H1 (cell line): ENCODE measurements around the gene ARHGAP6. TPM values are rescaled to one million over a fixed set of nuclear protein-coding genes. Genes with fewer than 3 reads are reported as not detected.

ENCODE experiments used
- CTCF ChIA-PET: fragments of 300-600 bp; sonication (Branson Sonifier 250); formaldehyde crosslinking; loops from one replicate; lab custom pipeline; 2021; ENCODE audit not compliant: partially characterized antibody; lab: Charles Lee
- POLR2A ChIA-PET: fragments of 300-600 bp; sonication (Branson Sonifier 250); formaldehyde crosslinking; loops from one replicate; lab custom pipeline; 2021; ENCODE audit warnings: inconsistent platforms; ENCODE audit not compliant: partially characterized antibody; lab: Charles Lee
- DNase-seq, 2 experiments: peaks; one replicate each; pipeline versions ENCODE4 v3.0.0 to v3.0.0-alpha.2; 2010 to 2022; ENCODE audit warnings: low spot score in 2 of 2, low read depth in 1 of 2, mixed read lengths in 1 of 2
- FAIRE-seq: peaks from 2 replicates; lab custom pipeline; 2011; peaks lifted over from hg19 to GRCh38; lab: Jason Lieb, UNC
- H2AFZ ChIP-seq: 2 replicates; pipeline ENCODE4 v1.8.1; 2012; ENCODE audit warnings: low read length, inconsistent platforms
- H2AK5ac ChIP-seq: 2 replicates; pipeline ENCODE4 v1.6.1; 2013; ENCODE audit warnings: low read depth, low read length
- H2BK120ac ChIP-seq: replicated peaks from 2 replicates; pipeline ENCODE3; 2013; ENCODE audit warnings: low read depth, low read length, inconsistent platforms
- H2BK12ac ChIP-seq: 2 replicates; pipeline ENCODE4 v1.6.1; 2013; ENCODE audit warnings: low read depth, low read length
- H2BK15ac ChIP-seq: 2 replicates; pipeline ENCODE4 v1.6.1; 2013; ENCODE audit warnings: low read length
- H2BK20ac ChIP-seq: 2 replicates; pipeline ENCODE4 v1.6.1; 2013; ENCODE audit warnings: low read length
- H2BK5ac ChIP-seq: 2 replicates; pipeline ENCODE4 v1.6.1; 2013; ENCODE audit warnings: low read depth, low read length
- H3K14ac ChIP-seq: 2 replicates; pipeline ENCODE4 v1.6.1; 2013; ENCODE audit warnings: inconsistent platforms; ENCODE audit not compliant: insufficient read length
- H3K18ac ChIP-seq: 2 replicates; pipeline ENCODE4 v1.6.1; 2013; ENCODE audit warnings: low read length; ENCODE audit errors: extremely low read depth
- H3K23ac ChIP-seq: 2 replicates; pipeline ENCODE4 v1.6.1; 2013; ENCODE audit warnings: inconsistent platforms; ENCODE audit not compliant: insufficient read length
- H3K23me2 ChIP-seq: 2 replicates; pipeline ENCODE4 v1.6.1; 2013; ENCODE audit warnings: low read depth, low read length
- H3K27ac ChIP-seq: 2 replicates; pipeline ENCODE4 v1.6.1; 2011; ENCODE audit warnings: low read depth, low read length, inconsistent platforms
- H3K27me3 ChIP-seq, 4 experiments: replicated peaks in 1 of 4; 1 replicate in 1 of 4; 2 replicates in 3 of 4; pipeline versions ENCODE4 v1.6.1 to v1.8.1; 2011 to 2013; ENCODE audit warnings: low read length in 3 of 4, mild to moderate bottlenecking in 3 of 4, inconsistent platforms in 2 of 4, mixed read lengths in 2 of 4, moderate library complexity in 1 of 4; ENCODE audit not compliant: control insufficient read depth in 3 of 4, insufficient read depth in 3 of 4; ENCODE audit errors: extremely low read depth in 1 of 4
- H3K36me3 ChIP-seq, 4 experiments: 2 replicates each; pipeline versions ENCODE4 v1.6.1 to v1.8.1; 2011 to 2013; ENCODE audit warnings: mild to moderate bottlenecking in 4 of 4, low read length in 3 of 4, moderate library complexity in 2 of 4, control low read depth in 1 of 4, inconsistent platforms in 1 of 4; ENCODE audit not compliant: insufficient read depth in 4 of 4, control insufficient read depth in 2 of 4
- H3K4ac ChIP-seq: replicated peaks from 2 replicates; pipeline ENCODE3; 2013; ENCODE audit warnings: low read length, low read depth, mixed read lengths, inconsistent platforms; ENCODE audit not compliant: insufficient read length
- H3K4me1 ChIP-seq, 4 experiments: replicated peaks in 1 of 4; 1 replicate in 1 of 4; 2 replicates in 3 of 4; pipeline versions ENCODE4 v1.6.1 to v1.8.1; 2011 to 2013; ENCODE audit warnings: low read length in 3 of 4, inconsistent platforms in 2 of 4, mixed read lengths in 1 of 4; ENCODE audit not compliant: insufficient read depth in 4 of 4, control insufficient read depth in 3 of 4
- H3K4me2 ChIP-seq, 2 experiments: 2 replicates each; pipeline versions ENCODE4 v1.6.1 to v1.8.1; 2011 to 2013; ENCODE audit warnings: low read depth in 2 of 2, low read length in 2 of 2, control low read depth in 1 of 2, inconsistent platforms in 1 of 2, mild to moderate bottlenecking in 1 of 2; ENCODE audit not compliant: insufficient read depth in 1 of 2
- H3K4me3 ChIP-seq, 4 experiments: fragments of 200-600, 300-600 bp in 1 of 4; sonication (generic), shearing (Covaris generic), sonication (Bioruptor Twin) in 1 of 4; 2 replicates each; pipeline versions ENCODE4 v1.5.1 to v1.8.1; 2011 to 2016; ENCODE audit warnings: low read length in 4 of 4, low read depth in 3 of 4, control low read depth in 2 of 4, inconsistent platforms in 2 of 4, mild to moderate bottlenecking in 2 of 4, mixed read lengths in 1 of 4, moderate library complexity in 1 of 4; ENCODE audit not compliant: insufficient read depth in 2 of 4; ENCODE audit errors: extremely low read depth in 1 of 4
- H3K56ac ChIP-seq: replicated peaks from 2 replicates; pipeline ENCODE3; 2013; ENCODE audit warnings: low read depth, mild to moderate bottlenecking, mixed read lengths, low read length, inconsistent platforms; ENCODE audit not compliant: insufficient read length
- H3K79me1 ChIP-seq: 2 replicates; pipeline ENCODE4 v1.6.1; 2013; ENCODE audit warnings: low read depth, low read length, control low read depth
- H3K79me2 ChIP-seq, 2 experiments: 2 replicates each; pipeline versions ENCODE4 v1.6.1 to v1.8.1; 2012 to 2013; ENCODE audit warnings: low read length in 2 of 2, mild to moderate bottlenecking in 2 of 2, inconsistent platforms in 1 of 2; ENCODE audit not compliant: insufficient read depth in 2 of 2, control insufficient read depth in 1 of 2
- H3K9ac ChIP-seq, 4 experiments: replicated peaks in 1 of 4; 1 replicate in 1 of 4; 2 replicates in 3 of 4; pipeline versions ENCODE4 v1.6.1 to v1.8.1; 2011 to 2013; ENCODE audit warnings: low read depth in 3 of 4, low read length in 3 of 4, control low read depth in 2 of 4, mild to moderate bottlenecking in 2 of 4, moderate library complexity in 2 of 4, inconsistent platforms in 1 of 4; ENCODE audit errors: extremely low read depth in 1 of 4
- H3K9me3 ChIP-seq, 2 experiments: 2 replicates each; pipeline versions ENCODE4 v1.6.1 to v1.8.1; 2012 to 2013; ENCODE audit warnings: mild to moderate bottlenecking in 2 of 2, moderate library complexity in 2 of 2, control low read depth in 1 of 2, inconsistent platforms in 1 of 2, low read depth in 1 of 2, low read length in 1 of 2, mixed read lengths in 1 of 2; ENCODE audit not compliant: insufficient read depth in 2 of 2
- H4K20me1 ChIP-seq, 2 experiments: replicated peaks in 1 of 2; 2 replicates each; pipeline versions ENCODE3 to v1.8.1; 2011 to 2013; ENCODE audit warnings: inconsistent platforms in 2 of 2, low read length in 2 of 2, mild to moderate bottlenecking in 1 of 2; ENCODE audit not compliant: insufficient read depth in 2 of 2, control insufficient read depth in 1 of 2
- H4K5ac ChIP-seq: 2 replicates; pipeline ENCODE4 v1.6.1; 2013; ENCODE audit warnings: low read length, low read depth, mixed read lengths, inconsistent platforms; ENCODE audit not compliant: insufficient read length
- H4K8ac ChIP-seq: 2 replicates; pipeline ENCODE4 v1.8.0; 2013; ENCODE audit warnings: mild to moderate bottlenecking, moderate library complexity, low read length, inconsistent platforms; ENCODE audit not compliant: insufficient read depth; ENCODE audit errors: extremely low read depth
- H4K91ac ChIP-seq: replicated peaks from 2 replicates; pipeline ENCODE3; 2013; ENCODE audit warnings: low read length, mixed read lengths, inconsistent platforms; ENCODE audit not compliant: insufficient read length
- ASH2L ChIP-seq: fragments of 200-600, 300-600 bp; sonication (generic); IDR thresholded peaks from one replicate; pipeline ENCODE4 v1.7.1; 2017; ENCODE audit warnings: low read length
- BACH1 ChIP-seq: IDR thresholded peaks from 2 replicates; pipeline ENCODE4 v1.6.1; 2012; ENCODE audit warnings: low read length, improper control_type of control experiment
- BRCA1 ChIP-seq: IDR thresholded peaks from 2 replicates; pipeline ENCODE4 v1.6.1; 2012; ENCODE audit warnings: low read depth, low read length, improper control_type of control experiment
- CBX8 ChIP-seq: fragments of 300-800, 300-1000 bp; sonication (generic); IDR thresholded peaks from 2 replicates; pipeline ENCODE4 v1.7.1; 2016; ENCODE audit warnings: low read depth, low read length, borderline replicate concordance
- CEBPB ChIP-seq: IDR thresholded peaks from 2 replicates; pipeline ENCODE4 v1.6.1; 2012; ENCODE audit warnings: low read depth, low read length
- EZH2 ChIP-seq: fragments of 200-600 bp; sonication (generic); IDR thresholded peaks from 2 replicates; pipeline ENCODE4 v1.7.1; 2012; ENCODE audit warnings: low read depth, mild to moderate bottlenecking, moderate library complexity, low read length, inconsistent platforms; ENCODE audit not compliant: severe bottlenecking
- KDM1A ChIP-seq: fragments of 200-600, 300-600 bp; sonication (generic); IDR thresholded peaks from 2 replicates; pipeline ENCODE4 v1.7.1; 2016; ENCODE audit warnings: mild to moderate bottlenecking, low read length, borderline replicate concordance
- KDM5A ChIP-seq: fragments of 200-600 bp; IDR thresholded peaks from 2 replicates; pipeline ENCODE4 v1.7.1; 2012; ENCODE audit warnings: mild to moderate bottlenecking, low read length, inconsistent platforms, mixed read lengths
- PHF8 ChIP-seq: fragments of 200-600 bp; sonication (generic); conservative IDR thresholded peaks from 2 replicates; pipeline ENCODE4 v1.7.1; 2012; ENCODE audit warnings: low read depth, mild to moderate bottlenecking, inconsistent platforms, low read length, moderate library complexity
- POLR2AphosphoS5 ChIP-seq: IDR thresholded peaks from 2 replicates; pipeline ENCODE4 v1.6.1; 2011; ENCODE audit warnings: low read depth, low read length
- RFX5 ChIP-seq: IDR thresholded peaks from 2 replicates; pipeline ENCODE4 v1.6.1; 2011; ENCODE audit warnings: low read depth, low read length, improper control_type of control experiment, borderline replicate concordance
- RXRA ChIP-seq: IDR thresholded peaks from 2 replicates; pipeline ENCODE4 v1.6.1; 2011; ENCODE audit warnings: low read depth, mild to moderate bottlenecking, low read length, moderate library complexity; ENCODE audit not compliant: insufficient read depth
- SAP30 ChIP-seq: fragments of 300-600 bp; sonication (generic); IDR thresholded peaks from 2 replicates; pipeline ENCODE4 v1.7.1; 2012; ENCODE audit warnings: low read length, moderate library complexity, mild to moderate bottlenecking, inconsistent platforms; ENCODE audit not compliant: insufficient read depth, insufficient replicate concordance
- SP4 ChIP-seq: IDR thresholded peaks from 2 replicates; pipeline ENCODE4 v1.6.1; 2012; ENCODE audit warnings: low read length, inconsistent platforms
- SRF ChIP-seq: IDR thresholded peaks from 2 replicates; pipeline ENCODE4 v1.6.1; 2011; ENCODE audit warnings: mild to moderate bottlenecking, low read depth, low read length, moderate library complexity
- TAF7 ChIP-seq: optimal IDR thresholded peaks from 2 replicates; pipeline ENCODE3; 2011; ENCODE audit warnings: low read depth, mild to moderate bottlenecking, inconsistent platforms, low read length, moderate library complexity, borderline replicate concordance
- WGBS, 2 experiments: shearing (Covaris generic) in 1 of 2; methylation state at CpG; one replicate each; pipeline versions ENCODE4 v1.1.6 to v1.1.7; 2013 to 2015; ENCODE audit warnings: low lambda C conversion rate in 2 of 2, mixed read lengths in 2 of 2, inconsistent platforms in 1 of 2, low coverage in 1 of 2, missing lambda C conversion rate in 1 of 2; ENCODE audit not compliant: insufficient replicate concordance in 2 of 2, insufficient coverage in 1 of 2, insufficient read length in 1 of 2; ENCODE audit errors: extremely low coverage in 1 of 2, missing lambda C conversion rate in 1 of 2; 5-methylcytosine and 5-hydroxymethylcytosine counted together
- polyA plus RNA-seq, 7 experiments: library from polyadenylated mRNA; depleted of rRNA in 3 of 7; stranded (reverse) in 5 of 7; unstranded in 2 of 7; fragments of >200 nt in 5 of 7; fragments of 200-250 nt in 2 of 7; gene quantifications; 1 replicate in 5 of 7; 2 replicates in 1 of 7; 4 replicates in 1 of 7; pipeline versions ENCODE4 v1.2.1 to v1.2.3, GENCODE V29; 2011 to 2013; ENCODE audit warnings: missing spikeins in 2 of 7, mixed read lengths in 2 of 7
- total RNA-seq: library from RNA; stranded (reverse); fragmentation: NEBNext Ultra II Directional; extraction: Animal tissue kit (Norgen Biotek cat#: 25700); gene quantifications from 2 replicates; pipeline ENCODE4 v1.2.1, GENCODE V29; 2021

The ARHGAP6 gene
- total and polyA plus RNA-seq, 2 of the 8 experiments (the other 6 are each of a cell fraction or from before 2014, with no cell fraction given) = 0.35 to 0.82 TPM

- Histone ChIP-seq H2BK15ac (no peak overlapping the region), H4K5ac (no peak overlapping the region), H3K4ac (no peak overlapping the region), H3K27me3 (no peaks in the 10 kb centered on the region), H3K56ac (no peak overlapping the region), H2BK12ac (no peak overlapping the region), H2BK20ac (no peak overlapping the region), H3K9me3 (no peaks in the 10 kb centered on the region), H3K9ac (no peak overlapping the region), H3K79me2 (no peaks in the 10 kb centered on the region), H2BK120ac (no peak overlapping the region), H3K18ac (no peak overlapping the region), H3K14ac (no peak overlapping the region), H3K36me3 (no peaks in the 10 kb centered on the region), H4K8ac (no peak overlapping the region), H2BK5ac (no peak overlapping the region), H3K4me2 (no peak overlapping the region), H3K23me2 (no peaks in the 10 kb centered on the region), H2AFZ (no peak overlapping the region), H2AK5ac (no peak overlapping the region), H3K23ac (no peak overlapping the region), H3K79me1 (no peaks in the 10 kb centered on the region), H3K27ac (no peak overlapping the region), H4K91ac (no peak overlapping the region), H3K4me3 (no peak overlapping the region), H4K20me1 (no peaks in the 10 kb centered on the region), H3K4me1 (no peaks in the 10 kb centered on the region)
- no peak for FAIRE-seq
- WGBS, 2 experiments = 92% methylated on average over 2 of the region's 2 CpGs; no CpG with 5 or more reads in 1 of the 2 experiments
- no peak for DNase-seq
- ChIA-PET CTCF (no interaction called here), POLR2A (no interaction called here)
- TF ChIP-seq RXRA = no peak
- TF ChIP-seq KDM5A = no peak
- no peak for TF ChIP-seq BACH1
- TF ChIP-seq RFX5 = no peak
- no peak for TF ChIP-seq EZH2
- no peak for TF ChIP-seq POLR2AphosphoS5
- no peak for TF ChIP-seq SRF
- TF ChIP-seq SP4 = no peak
- TF ChIP-seq PHF8 = no peak
- no peak for TF ChIP-seq ASH2L
- no peak for TF ChIP-seq KDM1A
- TF ChIP-seq CEBPB = no peak
- no peak for TF ChIP-seq CBX8
- TF ChIP-seq SAP30 = no peak
- TF ChIP-seq BRCA1 = no peak
- no peak for TF ChIP-seq TAF7
Measured at GRCh38 chrX:11597479-11597878, 68.2 kb downstream of the ARHGAP6 start.
